Lower leg skin (tissue), 4 donors: Measurements from ENCODE around the gene ADIRF. TPM values are rescaled to one million over a fixed set of nuclear protein-coding genes. Genes with fewer than 3 reads are reported as not detected.

Source experiments
- DNase-seq, 2 donors: peaks; one replicate each; pipeline ENCODE4 v3.0.0-alpha.2; 2019; ENCODE audit warnings: low spot score in 2 of 2
- H3K4me3 ChIP-seq: fragments of 200-600 bp; sonication (generic); 2 replicates; pipeline ENCODE4 v1.5.1; 2017; ENCODE audit warnings: mild to moderate bottlenecking, low read depth; ENCODE audit not compliant: poor library complexity, severe bottlenecking
- POLR2A ChIP-seq, 2 donors: fragments of 450-650 bp; IDR thresholded peaks; one replicate each; pipeline ENCODE4 v1.6.1; 2016 to 2017; ENCODE audit warnings: antibody characterized with exemption in 2 of 2, mild to moderate bottlenecking in 1 of 2, moderate library complexity in 1 of 2
- WGBS, 2 donors: methylation state at CpG; one replicate each; pipeline ENCODE4 v1.1.5; 2018; 5-methylcytosine and 5-hydroxymethylcytosine counted together
- intact Hi-C: fragments of 100-400 bp; cut with DNase I; formaldehyde crosslinking; loops from one replicate; pipeline ENCODE4 v1.15.0; 2023; ENCODE audit warnings: low total_unique reads
- total RNA-seq, 4 donors: library from RNA; depleted of rRNA; stranded (reverse); fragments of >200 nt; gene quantifications; one replicate each; pipeline ENCODE4 v1.1.0, GENCODE V29; 2016
- TF ChIP-seq, protein P1 (sequence below), 3 donors: fragments of 450-650 bp; IDR thresholded peaks; one replicate each; pipeline ENCODE4 v1.5.1; 2016; ENCODE audit warnings: antibody characterized with exemption in 3 of 3, mild to moderate bottlenecking in 3 of 3, moderate library complexity in 2 of 3

Gene ADIRF
- total RNA-seq, 4 donors from 2014 or later, result 72.0 to 125 (median 80.4) TPM

DNA sequence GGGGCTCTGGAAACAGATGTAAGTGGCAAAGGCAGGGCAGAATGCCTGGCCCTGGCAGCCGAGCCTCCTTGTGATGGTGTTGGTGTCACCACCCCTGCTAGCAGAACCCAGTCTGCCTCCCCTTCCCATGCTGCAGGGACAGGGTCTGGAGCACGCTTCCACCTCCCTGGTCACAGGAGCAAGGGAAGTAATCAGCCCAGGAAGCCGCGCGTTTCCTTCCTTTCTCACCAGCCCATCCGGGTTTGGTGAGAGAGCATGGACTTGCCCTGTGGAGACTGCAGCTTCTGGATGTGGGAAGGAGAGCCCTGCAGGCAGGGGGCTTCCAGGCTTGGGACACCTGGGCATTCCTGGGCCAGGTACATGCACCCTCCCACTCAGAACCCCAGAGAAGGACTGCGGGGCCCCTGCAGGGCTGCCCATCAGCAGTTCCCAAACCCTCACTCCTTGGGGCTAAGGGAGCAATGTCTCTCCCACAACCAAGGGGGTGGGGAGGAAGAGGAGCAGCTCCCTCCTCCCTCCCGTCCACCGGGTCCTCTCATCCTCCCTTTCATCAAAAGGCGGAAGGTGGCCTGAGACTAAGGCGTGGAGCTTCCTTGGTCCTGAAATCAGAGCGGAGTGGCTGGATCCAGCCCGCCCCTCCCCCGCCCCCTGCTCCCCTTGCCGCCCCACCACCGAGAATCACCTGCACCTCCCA is 12.6 kb upstream of the ADIRF start:
- no peak for DNase-seq
- TF ChIP-seq, protein P1, sequence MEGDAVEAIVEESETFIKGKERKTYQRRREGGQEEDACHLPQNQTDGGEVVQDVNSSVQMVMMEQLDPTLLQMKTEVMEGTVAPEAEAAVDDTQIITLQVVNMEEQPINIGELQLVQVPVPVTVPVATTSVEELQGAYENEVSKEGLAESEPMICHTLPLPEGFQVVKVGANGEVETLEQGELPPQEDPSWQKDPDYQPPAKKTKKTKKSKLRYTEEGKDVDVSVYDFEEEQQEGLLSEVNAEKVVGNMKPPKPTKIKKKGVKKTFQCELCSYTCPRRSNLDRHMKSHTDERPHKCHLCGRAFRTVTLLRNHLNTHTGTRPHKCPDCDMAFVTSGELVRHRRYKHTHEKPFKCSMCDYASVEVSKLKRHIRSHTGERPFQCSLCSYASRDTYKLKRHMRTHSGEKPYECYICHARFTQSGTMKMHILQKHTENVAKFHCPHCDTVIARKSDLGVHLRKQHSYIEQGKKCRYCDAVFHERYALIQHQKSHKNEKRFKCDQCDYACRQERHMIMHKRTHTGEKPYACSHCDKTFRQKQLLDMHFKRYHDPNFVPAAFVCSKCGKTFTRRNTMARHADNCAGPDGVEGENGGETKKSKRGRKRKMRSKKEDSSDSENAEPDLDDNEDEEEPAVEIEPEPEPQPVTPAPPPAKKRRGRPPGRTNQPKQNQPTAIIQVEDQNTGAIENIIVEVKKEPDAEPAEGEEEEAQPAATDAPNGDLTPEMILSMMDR (IDR thresholded peaks at IDR 0.05), result no peak
- TF ChIP-seq POLR2A (IDR thresholded peaks at IDR 0.05), result no peak
- H3K4me3 ChIP-seq, result no peak overlapping the region
- intact Hi-C loops, result no loop called here
- 59 to 61% methylated on average over 16 of the region's 16 CpGs for WGBS, 2 donors

DNA sequence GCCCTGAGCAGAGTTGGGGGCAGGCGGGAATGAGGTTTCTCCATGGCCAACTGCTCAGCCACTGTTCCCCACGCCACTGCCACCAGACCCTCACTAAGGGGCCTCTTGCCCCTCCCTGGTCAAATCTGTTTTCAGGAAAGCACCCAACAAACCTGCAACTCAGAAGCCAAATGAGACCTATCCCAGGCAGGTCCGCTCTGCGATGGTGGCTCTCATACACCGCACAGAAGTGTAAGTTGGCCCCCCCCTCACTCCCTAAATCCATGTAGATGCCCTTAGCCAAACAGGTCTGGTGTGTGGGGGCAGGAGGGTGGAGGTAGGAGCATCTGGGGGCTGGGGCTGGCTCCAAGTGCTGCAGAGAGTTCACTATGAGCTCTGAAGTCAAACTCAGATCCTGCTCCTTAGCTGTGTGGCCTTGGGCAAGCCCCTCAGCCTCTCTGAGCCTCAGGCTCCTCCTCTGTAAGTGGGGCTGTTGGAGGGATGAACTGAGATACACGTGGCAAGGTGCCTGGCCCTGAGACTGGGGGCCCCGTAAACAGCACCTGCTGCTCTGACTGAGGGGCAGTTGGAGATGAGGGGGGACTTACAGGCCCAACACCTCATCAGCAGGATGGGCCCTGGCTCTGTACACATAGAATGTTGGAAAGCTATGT is 12.0 kb upstream of the ADIRF start:
- WGBS, 2 donors, result 77 to 81% methylated on average over 7 of the region's 7 CpGs
- H3K4me3 ChIP-seq, result no peak overlapping the region
- no peak for TF ChIP-seq POLR2A (IDR thresholded peaks at IDR 0.05)
- TF ChIP-seq, protein P1 (IDR thresholded peaks at IDR 0.05), result no peak
- DNase-seq, result no peak
- intact Hi-C loops, result no loop called here

DNA sequence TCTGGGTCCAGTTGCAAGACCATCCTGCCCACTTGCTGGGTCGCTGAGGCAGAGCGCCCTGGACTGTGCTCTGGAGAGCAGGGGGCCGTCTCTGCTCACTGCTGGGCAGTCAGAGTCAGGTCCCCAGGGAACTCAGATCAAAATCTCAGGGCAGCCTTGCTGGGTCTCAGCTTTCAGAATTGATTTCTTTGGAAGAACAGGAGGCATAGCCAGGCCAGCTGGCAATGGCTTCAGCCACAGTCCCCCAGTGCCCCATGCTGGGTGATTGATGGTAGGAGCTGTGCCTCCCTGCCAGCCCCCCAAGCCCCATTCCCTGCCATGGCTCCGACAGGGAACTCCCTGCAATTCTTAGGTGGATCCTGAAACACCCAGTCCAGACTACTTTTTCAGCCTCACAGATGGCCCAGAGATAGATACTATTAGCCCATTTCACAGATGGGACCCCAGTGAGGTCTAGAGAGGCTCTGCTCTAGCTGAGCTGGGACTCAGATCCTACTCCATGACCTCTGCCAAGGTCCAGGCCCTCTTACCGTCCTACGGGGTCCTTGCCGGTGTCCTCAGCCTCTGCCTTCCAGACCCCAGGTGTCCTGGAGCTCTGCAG is 11.3 kb upstream of the ADIRF start:
- no peak for TF ChIP-seq POLR2A (IDR thresholded peaks at IDR 0.05)
- TF ChIP-seq, protein P1 (IDR thresholded peaks at IDR 0.05), result no peak
- no peak overlapping the region for H3K4me3 ChIP-seq
- 74 to 88% methylated on average over 6 to 7 of the region's 7 CpGs for WGBS, 2 donors
- no peak for DNase-seq
- intact Hi-C loops, result no loop called here

DNA sequence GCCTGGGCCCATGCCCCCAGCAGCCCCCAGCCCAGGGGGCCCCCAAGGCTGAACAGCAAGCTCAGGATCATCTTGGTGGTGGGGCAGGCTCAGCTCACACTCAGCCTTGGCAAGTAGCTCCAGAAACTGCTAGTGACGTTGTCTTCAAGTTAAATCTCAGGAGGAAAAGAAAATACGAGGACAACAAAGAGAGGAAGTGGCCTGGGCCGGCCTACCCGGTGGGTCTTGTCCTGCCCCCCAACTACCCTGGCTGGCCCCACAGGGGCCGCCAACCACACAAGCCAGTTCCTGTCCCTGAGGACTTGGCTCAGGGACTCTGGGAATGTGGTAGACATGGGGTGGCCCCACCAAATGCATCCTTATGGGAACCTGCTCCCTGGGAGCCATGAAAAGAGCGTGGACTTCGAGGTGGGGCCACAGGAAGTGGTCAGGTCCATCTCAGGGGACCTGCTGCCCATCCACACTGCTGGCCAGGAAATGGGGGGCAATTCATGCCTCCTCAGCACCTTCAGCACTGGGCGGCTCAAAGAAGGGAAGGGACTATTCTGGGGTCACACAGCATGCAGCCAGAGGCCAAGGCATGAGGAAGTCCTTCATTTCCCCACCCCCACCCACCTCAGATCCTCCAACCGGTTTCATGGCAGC is 10.7 kb upstream of the ADIRF start, which contains the start of gene MMRN2:
Gene MMRN2 (minus strand): TSS at position 145 of the 645 bp plus-strand sequence. CDS start 74 bp downstream, at position 71.
- TF ChIP-seq, protein P1 (IDR thresholded peaks at IDR 0.05), result no peak
- TF ChIP-seq POLR2A (IDR thresholded peaks at IDR 0.05), result no peak
- WGBS, 2 donors, result 56 to 73% methylated on average over 8 to 9 of the region's 9 CpGs
- H3K4me3 ChIP-seq, result no peak within 1 kb of the TSS
- intact Hi-C loops, result no loop called here
- no peak for DNase-seq

DNA sequence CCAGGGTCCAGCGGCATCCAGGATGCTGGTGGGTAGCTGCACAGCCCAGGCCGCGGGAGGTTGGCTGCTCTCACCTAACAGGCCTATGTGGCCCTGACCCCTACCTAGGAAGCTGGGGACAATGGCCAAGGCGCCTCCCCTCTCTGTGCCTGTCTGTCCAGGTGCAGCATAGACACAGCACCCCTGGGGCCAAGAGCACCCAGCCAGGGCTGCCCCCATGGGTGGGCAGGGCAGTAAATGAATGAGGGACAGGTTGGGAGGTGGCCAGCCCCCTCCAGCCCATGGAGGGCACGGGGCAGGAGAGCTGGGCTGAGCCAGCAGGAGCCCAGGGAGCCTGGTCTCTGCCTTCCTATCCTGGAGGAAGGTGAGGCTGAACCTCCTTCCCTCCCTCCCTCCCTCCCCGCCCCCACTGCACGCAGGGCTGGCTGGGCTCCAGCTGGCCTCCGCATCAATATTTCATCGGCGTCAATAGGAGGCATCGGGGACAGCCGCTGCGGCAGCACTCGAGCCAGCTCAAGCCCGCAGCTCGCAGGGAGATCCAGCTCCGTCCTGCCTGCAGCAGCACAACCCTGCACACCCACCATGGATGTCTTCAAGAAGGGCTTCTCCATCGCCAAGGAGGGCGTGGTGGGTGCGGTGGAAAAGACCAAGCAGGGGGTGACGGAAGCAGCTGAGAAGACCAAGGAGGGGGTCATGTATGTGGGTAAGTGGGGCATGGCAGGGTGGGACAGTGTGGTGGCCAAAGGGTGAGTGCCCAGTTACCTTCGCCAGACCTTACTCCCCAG is 10.0 kb upstream of the ADIRF start, which contains the start of gene SNCG:
Gene SNCG (plus strand): TSS at position 484 of the 785 bp plus-strand sequence. CDS start 99 bp downstream, at position 583.
- no peak within 1 kb of the TSS for H3K4me3 ChIP-seq
- 20 to 48% methylated on average over 15 to 17 of the region's 22 CpGs for WGBS, 2 donors
- DNase-seq, result peak in 1 of 2 donors; percentile 30
- intact Hi-C loops, result no loop called here
- TF ChIP-seq POLR2A (IDR thresholded peaks at IDR 0.05), result no peak
- TF ChIP-seq, protein P1 (IDR thresholded peaks at IDR 0.05), result no peak
